Measurements from ENCODE around the gene PTP4A1. TPM values are rescaled to one million over a fixed set of nuclear protein-coding genes. Genes with fewer than 3 reads are reported as not detected.

The PTP4A1 gene
- total and polyA plus RNA-seq, 2 of the 4 experiments (the other 2 are of a cell fraction): 31.2 to 53.1 TPM

GRCh38 chr6:63610944-63611343, 38.7 kb downstream of the PTP4A1 start:
- in situ Hi-C loops (cut with MboI; ENCODE audit: low sequenced_read_pairs): no loop called here
- Histone ChIP-seq H3K4ac (ENCODE audit: low read depth, low read length) (no peak overlapping the region), H3K36me3 (ENCODE audit: control insufficient read depth, insufficient read depth, low read length) (no peaks in the 10 kb centered on the region), H3K4me2 (ENCODE audit: low read depth, low read length) (no peak overlapping the region), H3K27ac (ENCODE audit: insufficient read depth, low read length) (no peak overlapping the region), H3K14ac (replicated peaks; ENCODE audit: low read depth, low read length) (no peak overlapping the region), H2BK15ac (ENCODE audit: low read depth, low read length) (no peak overlapping the region), H3K18ac (ENCODE audit: low read depth, low read length) (no peak overlapping the region), H3K79me1 (ENCODE audit: low read depth in 1 of 2, low read length in 2 of 2) (no peaks in the 10 kb centered on the region), H2AFZ (replicated peaks; ENCODE audit: low read length, poor library complexity) (no peak overlapping the region), H3K27me3 (ENCODE audit: control insufficient read depth, insufficient read depth, low read length) (peaks cover 2% of the 10 kb centered on the region), H2BK120ac (ENCODE audit: low read depth, low read length) (no peak overlapping the region), H3K9ac (ENCODE audit: low read depth, low read length) (no peak overlapping the region), H2BK5ac (ENCODE audit: low read depth, low read length, poor library complexity, severe bottlenecking) (no peak overlapping the region), H3K56ac (ENCODE audit: extremely low read depth, insufficient read depth, low read length) (no peak overlapping the region), H2AK9ac (replicated peaks; ENCODE audit: low read depth, low read length, poor library complexity) (no peak overlapping the region), H2BK20ac (ENCODE audit: low read depth, low read length) (no peak overlapping the region), H4K91ac (ENCODE audit: insufficient read depth, low read depth, low read length) (no peak overlapping the region), H3K4me3 (ENCODE audit: insufficient read depth, low read depth, low read length) (no peak overlapping the region), H4K5ac (ENCODE audit: low read depth, low read length) (no peak overlapping the region), H3K4me1 (ENCODE audit: control insufficient read depth, insufficient read depth, low read length) (no peaks in the 10 kb centered on the region), H3K9me3 (ENCODE audit: control insufficient read depth, insufficient read depth, low read length) (no peaks in the 10 kb centered on the region), H4K20me1 (ENCODE audit: insufficient read depth, low read length) (no peaks in the 10 kb centered on the region), H3K23ac (ENCODE audit: low read depth, low read length) (no peak overlapping the region), H2AK5ac (ENCODE audit: low read depth, low read length) (no peak overlapping the region), H3K9me1 (ENCODE audit: insufficient read depth, low read length) (no peaks in the 10 kb centered on the region), H4K8ac (ENCODE audit: low read depth in 2 of 2, low read length in 2 of 2) (no peak overlapping the region)
- CTCF ChIA-PET: interaction anchor here (0.5 to 2.5 kb wide), 2 partner anchors 13 to 14 kb away, joined by 3 to 9 read pairs; no protein-coding TSS in a partner anchor
- ATAC-seq (ENCODE audit: low read depth) (no peak), DNase-seq (no peak)
- POLR2A ChIA-PET (ENCODE audit: unreplicated experiment): no interaction called here
- no TSS peak for BruUV-seq (replicated peaks)
- WGBS, 2 experiments (ENCODE audit: extremely low coverage in 2 of 2, insufficient read length in 1 of 2): no CpG with 5 or more reads among the region's 1 CpG
- TF ChIP-seq CHD1 (IDR thresholded peaks at IDR 0.05; ENCODE audit: low read depth, low read length) (no peak), NFE2L2 (IDR thresholded peaks at IDR 0.05; ENCODE audit: low read depth, low read length) (no peak), FOS (IDR thresholded peaks at IDR 0.05; ENCODE audit: low read depth, low read length) (no peak), POLR2A (IDR thresholded peaks at IDR 0.05; ENCODE audit: low read depth, low read length) (no peak)
- intact Hi-C loops (cut with micrococcal nuclease): no loop called here
- dilution Hi-C loops (cut with HindIII; ENCODE audit: low sequenced_read_pairs, unreplicated experiment): no loop called here
